NCI-H526 (cell line): Measurements from ENCODE around the gene HSPA4.
"Not testable (repeated sequence)": the region's sequence is repeated elsewhere in the genome, so short reads cannot be mapped to it uniquely, and the experiment has no call there.

Experiments
- DNase-seq, 2 experiments: peaks; one replicate each; lab custom pipeline; 2025; lab: John Stamatoyannopoulos, UW

Gene HSPA4

GRCh38 chr5:133050521-133050920 is 1.3 kb upstream of the HSPA4 start:
- DNase-seq, result no peak

GRCh38 chr5:133051061-133051541 is 712 bp upstream of the HSPA4 start:
- no peak for DNase-seq

GRCh38 chr5:133052317-133053175 is 733 bp downstream of the HSPA4 start:
- peak; percentile 10 to 59 for DNase-seq

GRCh38 chr5:133053448-133053847 is 1.6 kb downstream of the HSPA4 start:
- DNase-seq, result no peak

- no peak for DNase-seq
Measured at GRCh38 chr5:133054697-133055471, 3.1 kb downstream of the HSPA4 start.

GRCh38 chr5:133056891-133057290 is 5.1 kb downstream of the HSPA4 start:
- no peak for DNase-seq

- no peak for DNase-seq
Measured at GRCh38 chr5:133059621-133060020, 7.8 kb downstream of the HSPA4 start.

GRCh38 chr5:133062276-133062675 is 10.5 kb downstream of the HSPA4 start:
- no peak for DNase-seq

GRCh38 chr5:133063965-133064364 is 12.2 kb downstream of the HSPA4 start:
- DNase-seq, result no peak

- no peak for DNase-seq
Measured at GRCh38 chr5:133065471-133065870, 13.7 kb downstream of the HSPA4 start.

GRCh38 chr5:133066045-133066444 is 14.2 kb downstream of the HSPA4 start:
- no peak for DNase-seq

GRCh38 chr5:133072021-133072420 is 20.2 kb downstream of the HSPA4 start:
- peak in 1 of 2 experiments; percentile 2 for DNase-seq

GRCh38 chr5:133075572-133076536 is 24.0 kb downstream of the HSPA4 start:
- DNase-seq, result no peak

- DNase-seq, result no peak
Measured at GRCh38 chr5:133079048-133079447, 27.2 kb downstream of the HSPA4 start.

GRCh38 chr5:133081036-133081435 is 29.2 kb downstream of the HSPA4 start:
- DNase-seq, result no peak

- no peak for DNase-seq
Measured at GRCh38 chr5:133081703-133082102, 29.9 kb downstream of the HSPA4 start.

GRCh38 chr5:133082128-133082527 is 30.3 kb downstream of the HSPA4 start:
- DNase-seq, result no peak

- no peak for DNase-seq
Measured at GRCh38 chr5:133083901-133084300, 32.1 kb downstream of the HSPA4 start.

GRCh38 chr5:133085171-133085570 is 33.4 kb downstream of the HSPA4 start:
- DNase-seq, result not testable (repeated sequence)

- no peak for DNase-seq
Measured at GRCh38 chr5:133086366-133086875, 34.6 kb downstream of the HSPA4 start.

GRCh38 chr5:133088064-133088463 is 36.3 kb downstream of the HSPA4 start:
- no peak for DNase-seq

- DNase-seq, result no peak
Measured at GRCh38 chr5:133091034-133091433, 39.2 kb downstream of the HSPA4 start.
